MM.1S (cell line): ENCODE results near the gene GSTM1.
"Not testable (repeated sequence)": the region's sequence is repeated elsewhere in the genome, so short reads cannot be mapped to it uniquely, and the experiment has no call there.

Experiments
- CTCF ChIP-seq: fragments of 300-600 bp; sonication (generic); IDR thresholded peaks from 2 replicates; pipeline ENCODE4 v1.5.1; 2016; ENCODE audit warnings: antibody characterized with exemption, low read length, mixed read lengths
- EZH2phosphoT487 ChIP-seq: fragments of 300-600 bp; sonication (generic); IDR thresholded peaks from 2 replicates; pipeline ENCODE4 v1.6.1; 2018; ENCODE audit warnings: antibody characterized with exemption, low read length

DNA sequence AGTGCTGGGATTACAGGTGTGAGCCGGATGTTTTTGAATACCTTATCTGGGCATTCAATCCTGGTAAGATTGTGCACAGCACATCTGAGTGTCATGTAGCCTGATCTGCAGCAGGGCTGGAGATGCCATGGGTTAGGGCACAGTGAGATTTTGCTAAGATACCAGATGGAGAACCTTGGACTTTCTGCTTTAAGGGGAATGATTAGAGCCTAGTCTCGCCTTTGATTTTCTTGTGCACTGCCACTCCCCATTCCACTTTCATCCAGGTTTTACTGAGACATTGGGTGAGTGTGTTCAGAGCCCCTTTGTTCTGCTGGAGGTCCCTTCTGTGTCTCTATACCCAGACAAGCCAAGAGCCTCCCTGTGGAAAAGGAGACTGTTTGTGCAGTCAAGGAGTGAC lies 13.8 kb upstream of the GSTM1 start:
- TF ChIP-seq CTCF, EZH2phosphoT487: not testable (repeated sequence)
